Measurements from ENCODE around the gene SF3A1.

DNA sequence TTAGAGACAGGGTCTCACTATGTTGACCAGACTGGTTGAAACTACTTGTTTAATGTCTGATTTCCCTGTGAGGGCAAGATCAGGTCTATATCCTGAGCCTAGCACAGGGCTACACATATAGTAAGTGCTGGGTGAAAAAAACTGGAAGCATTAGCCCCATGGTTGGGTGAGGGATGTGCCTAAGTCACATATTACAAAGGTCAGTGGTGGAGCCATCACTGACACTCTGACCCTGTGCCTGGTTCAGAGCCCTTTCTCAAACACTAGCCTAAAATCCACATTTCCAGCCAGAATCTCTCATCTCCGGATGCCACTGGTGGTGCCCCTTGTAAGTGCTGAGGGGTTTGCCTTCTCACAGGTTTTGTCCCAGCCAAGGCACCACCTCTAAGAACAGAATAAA, 38.9 kb downstream of the SF3A1 start:
- no peak for TF ChIP-seq CTCF (IDR thresholded peaks at IDR 0.05)
- TF ChIP-seq POLR2A (IDR thresholded peaks at IDR 0.05) = no peak

Data from esophagus squamous epithelium (tissue), 4 donors.